Endothelial cell of umbilical vein (primary cell): ENCODE data around the gene NRARP. TPM values are rescaled to one million over a fixed set of nuclear protein-coding genes. Genes with fewer than 3 reads are reported as not detected.
A peak's percentile ranks its signal among the peaks of the same experiment; 100 is the strongest.

ENCODE experiments used
- BruUV-seq: library from RNA; stranded (reverse); fragments of 400-500 nt; replicated peaks from 2 replicates; lab custom pipeline; 2021; lab: Mats Ljungman, UMichigan
- CTCF ChIA-PET: fragments of 300-600, 350-600 bp; sonication (Branson Sonifier 250); formaldehyde crosslinking; loops from one replicate; lab custom pipeline; 2021; ENCODE audit warnings: antibody characterized with exemption, inconsistent platforms; lab: Charles Lee
- POLR2A ChIA-PET: fragments of 300-600, 350-600 bp; sonication (Branson Sonifier 250); formaldehyde crosslinking; loops from one replicate; lab custom pipeline; 2021; ENCODE audit warnings: antibody characterized with exemption, inconsistent platforms; lab: Charles Lee
- DNase-seq: peaks from one replicate; pipeline ENCODE4 v3.0.0-alpha.2; 2011; ENCODE audit warnings: low read depth, low spot score
- FAIRE-seq: peaks from 2 replicates; lab custom pipeline; 2011; peaks lifted over from hg19 to GRCh38; lab: Jason Lieb, UNC
- H2AFZ ChIP-seq: 2 replicates; pipeline ENCODE4 v1.6.0; 2012; ENCODE audit warnings: low read depth, low read length, control low read depth, inconsistent platforms
- H3K27ac ChIP-seq: 2 replicates; pipeline ENCODE4 v1.5.1; 2011; ENCODE audit warnings: low read depth, mild to moderate bottlenecking, control low read depth, low read length, moderate library complexity; ENCODE audit not compliant: insufficient read depth
- H3K27me3 ChIP-seq, 2 experiments: 2 replicates each; pipeline versions ENCODE4 v1.6.0 to v1.6.1; 2011; ENCODE audit warnings: low read length in 2 of 2, mixed read lengths in 1 of 2; ENCODE audit not compliant: control insufficient read depth in 2 of 2, insufficient read depth in 2 of 2
- H3K36me3 ChIP-seq, 2 experiments: 2 replicates in 1 of 2; 3 replicates in 1 of 2; pipeline ENCODE4 v1.5.1; 2011; ENCODE audit warnings: low read length in 2 of 2, mild to moderate bottlenecking in 1 of 2, moderate library complexity in 1 of 2; ENCODE audit not compliant: control insufficient read depth in 2 of 2, insufficient read depth in 2 of 2; ENCODE audit errors: extremely low read depth in 1 of 2
- H3K4me1 ChIP-seq: 3 replicates; pipeline ENCODE4 v1.5.1; 2011; ENCODE audit warnings: mild to moderate bottlenecking, low read length; ENCODE audit not compliant: control insufficient read depth, insufficient read depth; ENCODE audit errors: extremely low read depth
- H3K4me2 ChIP-seq: 2 replicates; pipeline ENCODE4 v1.6.1; 2011; ENCODE audit warnings: low read length, control low read depth, mixed read lengths; ENCODE audit not compliant: insufficient read depth
- H3K4me3 ChIP-seq, 3 experiments: fragments of 200-600 bp in 1 of 3; sonication (generic), shearing (Covaris generic) in 1 of 3; replicated peaks in 1 of 3; 2 replicates each; pipeline ENCODE4 v1.5.1; 2011 to 2016; ENCODE audit warnings: control low read depth in 3 of 3, low read length in 3 of 3, mild to moderate bottlenecking in 2 of 3, inconsistent platforms in 1 of 3, low read depth in 1 of 3, moderate library complexity in 1 of 3; ENCODE audit not compliant: insufficient read depth in 1 of 3
- H3K79me2 ChIP-seq: 2 replicates; pipeline ENCODE4 v1.6.0; 2012; ENCODE audit warnings: low read length, inconsistent platforms; ENCODE audit not compliant: control insufficient read depth, insufficient read depth
- H3K9ac ChIP-seq: replicated peaks from 2 replicates; pipeline ENCODE3; 2011; ENCODE audit warnings: low read length, control low read depth; ENCODE audit not compliant: insufficient read depth; ENCODE audit errors: extremely low read depth
- H3K9me1 ChIP-seq: replicated peaks from 3 replicates; pipeline ENCODE4 v1.6.0; 2011; ENCODE audit warnings: mild to moderate bottlenecking, low read length; ENCODE audit not compliant: control insufficient read depth, insufficient read depth; ENCODE audit errors: extremely low read depth
- H3K9me3 ChIP-seq: replicated peaks from 2 replicates; pipeline ENCODE4 v1.5.1; 2012; ENCODE audit warnings: low read length, inconsistent platforms; ENCODE audit not compliant: control insufficient read depth, insufficient read depth
- H4K20me1 ChIP-seq: replicated peaks from 2 replicates; pipeline ENCODE3; 2011; ENCODE audit warnings: mild to moderate bottlenecking, low read length; ENCODE audit not compliant: control insufficient read depth, insufficient read depth; ENCODE audit errors: extremely low read depth
- CTCF ChIP-seq, 2 donors: IDR thresholded peaks; 1 replicate in 1 of 2; 2 replicates in 1 of 2; pipeline ENCODE4 v1.5.1; 2011; ENCODE audit warnings: low read length in 2 of 2, mild to moderate bottlenecking in 2 of 2, moderate library complexity in 2 of 2, control low read depth in 1 of 2, inconsistent platforms in 1 of 2, low read depth in 1 of 2; ENCODE audit not compliant: insufficient read depth in 1 of 2; ENCODE audit errors: extremely low read depth in 1 of 2
- POLR2A ChIP-seq: IDR thresholded peaks from 2 replicates; pipeline ENCODE4 v1.6.1; 2012; ENCODE audit warnings: low read depth, mild to moderate bottlenecking, control low read depth, low read length
- POLR2AphosphoS5 ChIP-seq: IDR thresholded peaks from 2 replicates; pipeline ENCODE4 v1.6.1; 2012; ENCODE audit warnings: low read depth, mild to moderate bottlenecking, control low read depth, low read length, moderate library complexity; ENCODE audit not compliant: insufficient read depth
- dilution Hi-C: fragments of 300-500 bp; cut with MboI; formaldehyde crosslinking; loops from one replicate; pipeline ENCODE4 v1.15.0; 2019; ENCODE audit warnings: low sequenced_read_pairs; ENCODE audit not compliant: extremely low pct_ligation_motif_present
- intact Hi-C: fragments of 100-400 bp; cut with micrococcal nuclease; formaldehyde crosslinking; loops from one replicate; pipeline ENCODE4 v1.10.0; 2022
- polyA plus RNA-seq, 4 experiments: library from polyadenylated mRNA; depleted of rRNA in 3 of 4; stranded (reverse) in 3 of 4; unstranded in 1 of 4; fragments of >200 nt; gene quantifications; 2 replicates each; pipeline versions ENCODE4 v1.2.1 to v1.2.3, GENCODE V29; 2011 to 2012; ENCODE audit warnings: missing spikeins in 1 of 4
- total RNA-seq: library from RNA; stranded (reverse); gene quantifications from 2 replicates; pipeline ENCODE4 v1.2.3, GENCODE V29; 2021
- TF ChIP-seq, protein P1 (sequence below): IDR thresholded peaks from 2 replicates; pipeline ENCODE4 v1.6.1; 2011; ENCODE audit not compliant: insufficient read depth, insufficient read length

Gene NRARP
- total and polyA plus RNA-seq, 2 donors (not counting 3 experiments of a cell fraction or from before 2014, with no cell fraction given) = 50.0 to 72.9 TPM

GRCh38 chr9:137262909-137263285 lies 39.2 kb downstream of the NRARP start:
- Histone ChIP-seq H3K36me3 (peaks cover 2 to 25% of the 10 kb centered on the region in 2 experiments), H3K4me3 (no peak overlapping the region), H3K9me3 (no peaks in the 10 kb centered on the region), H3K79me2 (no peaks in the 10 kb centered on the region), H4K20me1 (no peaks in the 10 kb centered on the region), H2AFZ (no peak overlapping the region), H3K27me3 (no peaks in the 10 kb centered on the region), H3K27ac (no peak overlapping the region), H3K9ac (no peak overlapping the region), H3K4me2 (no peak overlapping the region), H3K4me1 (peaks cover 3% of the 10 kb centered on the region), H3K9me1 (no peaks in the 10 kb centered on the region)
- ChIA-PET CTCF (interaction anchor here (1.8 to 3.1 kb wide), 3 partner anchors 14 to 140 kb away, joined by 4 to 23 read pairs (median 9); partner anchors contain the start of gene TOR4A), POLR2A (no interaction called here)
- BruUV-seq = no TSS peak
- dilution Hi-C loops = no loop called here
- no peak for DNase-seq
- FAIRE-seq = no peak
- intact Hi-C loops = loop anchor here (1.0 kb wide), 1 partner anchor 27 kb away; no protein-coding TSS in a partner anchor
- TF ChIP-seq POLR2AphosphoS5 (peak; percentile 27), CTCF (IDR thresholded peaks at IDR 0.05; ENCODE audit: extremely low read depth in 1 of 2, insufficient read depth in 1 of 2, low read depth in 1 of 2, low read length in 2 of 2) (no peak), POLR2A (no peak)
- TF ChIP-seq, protein P1, sequence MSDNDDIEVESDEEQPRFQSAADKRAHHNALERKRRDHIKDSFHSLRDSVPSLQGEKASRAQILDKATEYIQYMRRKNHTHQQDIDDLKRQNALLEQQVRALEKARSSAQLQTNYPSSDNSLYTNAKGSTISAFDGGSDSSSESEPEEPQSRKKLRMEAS = no peak
